ENCODE measurements around the gene KCTD8.

KCTD8 gene

GRCh38 chr4:44351069-44351468 lies 97.5 kb downstream of the KCTD8 start:
- H3K4me2 ChIP-seq (ENCODE audit: low read length): no peak overlapping the region
- H3K27ac ChIP-seq: no peak overlapping the region
- H3K4me3 ChIP-seq (ENCODE audit: low read depth, low read length): no peak overlapping the region
- H3K9ac ChIP-seq: no peak overlapping the region
- H3K9me3 ChIP-seq (ENCODE audit: control insufficient read depth, low read length): no peaks in the 10 kb centered on the region
- no peak for TF ChIP-seq CTCF (IDR thresholded peaks at IDR 0.05)
- no peaks in the 10 kb centered on the region for H3K27me3 ChIP-seq (ENCODE audit: control insufficient read depth, insufficient read depth, low read length)
- no peaks in the 10 kb centered on the region for H3K79me2 ChIP-seq
- no peak overlapping the region for H2AFZ ChIP-seq
- no peaks in the 10 kb centered on the region for H3K36me3 ChIP-seq (ENCODE audit: control insufficient read depth, insufficient read depth, low read length)
- no peaks in the 10 kb centered on the region for H3K4me1 ChIP-seq

GRCh38 chr4:44342800-44343199 lies 105.8 kb downstream of the KCTD8 start:
- Histone ChIP-seq H3K36me3 (ENCODE audit: control insufficient read depth, insufficient read depth, low read length) (no peaks in the 10 kb centered on the region), H3K9ac (no peak overlapping the region), H3K27ac (no peak overlapping the region), H3K27me3 (ENCODE audit: control insufficient read depth, insufficient read depth, low read length) (no peaks in the 10 kb centered on the region), H2AFZ (no peak overlapping the region), H3K79me2 (no peaks in the 10 kb centered on the region), H3K4me2 (ENCODE audit: low read length) (no peak overlapping the region), H3K9me3 (ENCODE audit: control insufficient read depth, low read length) (no peaks in the 10 kb centered on the region), H3K4me1 (no peaks in the 10 kb centered on the region), H3K4me3 (ENCODE audit: low read depth, low read length) (no peak overlapping the region)
- no peak for TF ChIP-seq CTCF (IDR thresholded peaks at IDR 0.05)

GRCh38 chr4:44326741-44327140 lies 121.9 kb downstream of the KCTD8 start:
- no peaks in the 10 kb centered on the region for H3K4me1 ChIP-seq
- H3K4me2 ChIP-seq (ENCODE audit: low read length): no peak overlapping the region
- no peak for TF ChIP-seq CTCF (IDR thresholded peaks at IDR 0.05)
- H3K9me3 ChIP-seq (ENCODE audit: control insufficient read depth, low read length): peaks cover 2% of the 10 kb centered on the region
- no peaks in the 10 kb centered on the region for H3K36me3 ChIP-seq (ENCODE audit: control insufficient read depth, insufficient read depth, low read length)
- H3K27me3 ChIP-seq (ENCODE audit: control insufficient read depth, insufficient read depth, low read length): no peaks in the 10 kb centered on the region
- H3K4me3 ChIP-seq (ENCODE audit: low read depth, low read length): no peak overlapping the region
- H2AFZ ChIP-seq: no peak overlapping the region
- H3K9ac ChIP-seq: no peak overlapping the region
- H3K27ac ChIP-seq: no peak overlapping the region
- H3K79me2 ChIP-seq: no peaks in the 10 kb centered on the region

GRCh38 chr4:44320833-44321232 lies 127.8 kb downstream of the KCTD8 start:
- peaks cover 2% of the 10 kb centered on the region for H3K9me3 ChIP-seq (ENCODE audit: control insufficient read depth, low read length)
- H3K36me3 ChIP-seq (ENCODE audit: control insufficient read depth, insufficient read depth, low read length): no peaks in the 10 kb centered on the region
- H3K9ac ChIP-seq: no peak overlapping the region
- H2AFZ ChIP-seq: no peak overlapping the region
- no peak for TF ChIP-seq CTCF (IDR thresholded peaks at IDR 0.05)
- no peak overlapping the region for H3K4me3 ChIP-seq (ENCODE audit: low read depth, low read length)
- H3K27ac ChIP-seq: no peak overlapping the region
- H3K27me3 ChIP-seq (ENCODE audit: control insufficient read depth, insufficient read depth, low read length): no peaks in the 10 kb centered on the region
- H3K4me2 ChIP-seq (ENCODE audit: low read length): no peak overlapping the region
- no peaks in the 10 kb centered on the region for H3K79me2 ChIP-seq
- H3K4me1 ChIP-seq: no peaks in the 10 kb centered on the region

- TF ChIP-seq CTCF (IDR thresholded peaks at IDR 0.05): no peak
- no peak overlapping the region for H3K4me3 ChIP-seq (ENCODE audit: low read depth, low read length)
- no peaks in the 10 kb centered on the region for H3K79me2 ChIP-seq
- no peaks in the 10 kb centered on the region for H3K36me3 ChIP-seq (ENCODE audit: control insufficient read depth, insufficient read depth, low read length)
- no peak overlapping the region for H3K9ac ChIP-seq
- H2AFZ ChIP-seq: no peak overlapping the region
- H3K4me2 ChIP-seq (ENCODE audit: low read length): no peak overlapping the region
- H3K27me3 ChIP-seq (ENCODE audit: control insufficient read depth, insufficient read depth, low read length): no peaks in the 10 kb centered on the region
- H3K9me3 ChIP-seq (ENCODE audit: control insufficient read depth, low read length): peaks cover 2% of the 10 kb centered on the region
- no peaks in the 10 kb centered on the region for H3K4me1 ChIP-seq
- no peak overlapping the region for H3K27ac ChIP-seq
Observed at GRCh38 chr4:44319129-44319528, 129.5 kb downstream of the KCTD8 start.
